ENCODE results near the gene SLC30A5.

DNA sequence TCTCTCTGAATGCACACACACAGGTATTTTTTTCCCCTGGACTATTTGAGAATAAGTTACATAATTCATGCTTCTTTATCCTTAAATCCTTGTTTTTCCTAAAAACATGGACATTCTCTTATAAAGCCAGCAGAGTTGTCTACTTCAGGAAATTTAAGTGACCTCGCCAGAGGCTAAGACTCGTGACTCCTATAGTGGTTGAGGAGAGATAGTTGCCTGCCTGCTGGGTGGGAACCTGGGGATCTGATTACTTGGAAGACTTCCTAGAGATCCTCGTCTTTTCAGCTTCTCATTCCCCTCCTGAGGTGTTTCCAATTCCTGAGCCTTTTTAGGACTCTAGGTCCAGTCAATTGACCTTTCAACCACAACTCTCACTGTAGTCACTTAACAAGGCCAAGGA is 5.5 kb downstream of the SLC30A5 start:
- TF ChIP-seq POLR2AphosphoS5 (IDR thresholded peaks at IDR 0.05) (no peak), POLR2A (IDR thresholded peaks at IDR 0.05) (no peak)
- TF ChIP-seq, protein P1, sequence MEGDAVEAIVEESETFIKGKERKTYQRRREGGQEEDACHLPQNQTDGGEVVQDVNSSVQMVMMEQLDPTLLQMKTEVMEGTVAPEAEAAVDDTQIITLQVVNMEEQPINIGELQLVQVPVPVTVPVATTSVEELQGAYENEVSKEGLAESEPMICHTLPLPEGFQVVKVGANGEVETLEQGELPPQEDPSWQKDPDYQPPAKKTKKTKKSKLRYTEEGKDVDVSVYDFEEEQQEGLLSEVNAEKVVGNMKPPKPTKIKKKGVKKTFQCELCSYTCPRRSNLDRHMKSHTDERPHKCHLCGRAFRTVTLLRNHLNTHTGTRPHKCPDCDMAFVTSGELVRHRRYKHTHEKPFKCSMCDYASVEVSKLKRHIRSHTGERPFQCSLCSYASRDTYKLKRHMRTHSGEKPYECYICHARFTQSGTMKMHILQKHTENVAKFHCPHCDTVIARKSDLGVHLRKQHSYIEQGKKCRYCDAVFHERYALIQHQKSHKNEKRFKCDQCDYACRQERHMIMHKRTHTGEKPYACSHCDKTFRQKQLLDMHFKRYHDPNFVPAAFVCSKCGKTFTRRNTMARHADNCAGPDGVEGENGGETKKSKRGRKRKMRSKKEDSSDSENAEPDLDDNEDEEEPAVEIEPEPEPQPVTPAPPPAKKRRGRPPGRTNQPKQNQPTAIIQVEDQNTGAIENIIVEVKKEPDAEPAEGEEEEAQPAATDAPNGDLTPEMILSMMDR (IDR thresholded peaks at IDR 0.05): no peak

Measured in suprapubic skin (tissue), 4 donors.